ENCODE measurements around the gene NRP2.

Gene NRP2

DNA sequence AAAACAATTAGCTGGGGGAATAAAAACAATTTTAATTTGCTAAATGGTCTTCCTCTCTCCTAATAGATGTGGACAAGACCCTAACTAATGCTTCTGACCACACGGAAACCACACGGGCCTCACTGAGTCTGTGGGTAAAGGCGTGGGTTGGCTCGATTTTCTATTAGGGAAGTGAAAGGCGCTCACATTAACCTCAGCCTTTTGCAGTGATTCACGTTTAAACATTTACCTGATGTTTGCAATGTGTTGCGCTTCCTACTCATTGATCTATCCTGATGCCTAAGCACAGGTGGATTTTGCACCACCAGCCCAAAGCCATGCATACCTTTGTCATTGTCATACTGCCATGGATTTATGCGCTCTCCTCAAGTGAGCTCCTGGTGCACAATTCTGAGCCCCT lies 35.6 kb upstream of the NRP2 start:
- TF ChIP-seq EGR1 (IDR thresholded peaks at IDR 0.05), result no peak
- TF ChIP-seq RAD21 (IDR thresholded peaks at IDR 0.05; ENCODE audit: low read depth), result no peak
- no peak for TF ChIP-seq TCF12 (IDR thresholded peaks at IDR 0.05; ENCODE audit: low read depth)
- no peak for TF ChIP-seq ZBTB7A (IDR thresholded peaks at IDR 0.05; ENCODE audit: low read depth)

DNA sequence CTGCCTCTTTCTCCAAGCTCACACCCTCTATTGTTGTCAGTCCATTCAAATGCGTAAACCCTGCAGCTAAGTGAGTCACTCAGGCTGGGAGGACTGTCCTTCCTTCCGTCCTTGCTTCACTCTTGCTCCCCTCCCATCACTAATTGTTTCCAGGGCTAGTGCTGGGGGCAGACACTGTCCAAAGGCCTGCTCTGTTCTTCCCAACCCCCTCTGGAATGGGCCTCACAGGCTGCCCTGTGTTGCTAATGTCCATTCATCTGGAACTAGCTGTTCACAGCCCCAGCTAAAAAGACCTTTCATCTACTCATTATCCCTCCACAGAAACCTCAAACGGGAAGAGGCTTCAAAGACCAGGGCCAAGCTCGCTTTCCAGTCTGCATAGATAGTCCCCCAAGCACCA lies 31.9 kb upstream of the NRP2 start:
- TF ChIP-seq NFIC (IDR thresholded peaks at IDR 0.05) (no peak), CEBPB (IDR thresholded peaks at IDR 0.05) (no peak)

DNA sequence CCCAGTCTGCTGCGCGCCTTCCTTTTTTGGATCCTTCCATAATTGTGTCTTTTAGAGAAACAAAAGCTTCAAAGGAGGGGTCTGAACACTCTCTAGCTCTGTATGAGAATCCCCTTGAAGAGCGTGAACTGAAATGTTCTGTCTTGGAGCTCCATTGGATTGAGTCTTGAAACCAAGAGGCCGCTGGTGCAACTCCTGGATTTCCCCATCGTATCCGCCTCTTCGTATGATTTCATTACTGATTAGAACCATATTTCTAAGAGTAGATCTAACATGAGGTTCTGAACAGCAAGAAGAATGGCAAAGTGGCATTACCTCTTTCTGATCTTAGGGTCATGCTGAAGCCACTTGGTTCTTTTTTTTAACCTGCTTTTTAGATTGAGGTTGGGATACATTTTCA lies 31.4 kb upstream of the NRP2 start:
- TF ChIP-seq RAD21 (IDR thresholded peaks at IDR 0.05; ENCODE audit: low read depth) (no peak), ZBTB7A (IDR thresholded peaks at IDR 0.05; ENCODE audit: low read depth) (no peak), YY1 (IDR thresholded peaks at IDR 0.05; ENCODE audit: low read depth) (no peak), EGR1 (IDR thresholded peaks at IDR 0.05) (no peak), TAF1 (IDR thresholded peaks at IDR 0.05; ENCODE audit: low read depth) (no peak)
- TF ChIP-seq, protein P1, sequence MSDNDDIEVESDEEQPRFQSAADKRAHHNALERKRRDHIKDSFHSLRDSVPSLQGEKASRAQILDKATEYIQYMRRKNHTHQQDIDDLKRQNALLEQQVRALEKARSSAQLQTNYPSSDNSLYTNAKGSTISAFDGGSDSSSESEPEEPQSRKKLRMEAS (IDR thresholded peaks at IDR 0.05), result no peak

DNA sequence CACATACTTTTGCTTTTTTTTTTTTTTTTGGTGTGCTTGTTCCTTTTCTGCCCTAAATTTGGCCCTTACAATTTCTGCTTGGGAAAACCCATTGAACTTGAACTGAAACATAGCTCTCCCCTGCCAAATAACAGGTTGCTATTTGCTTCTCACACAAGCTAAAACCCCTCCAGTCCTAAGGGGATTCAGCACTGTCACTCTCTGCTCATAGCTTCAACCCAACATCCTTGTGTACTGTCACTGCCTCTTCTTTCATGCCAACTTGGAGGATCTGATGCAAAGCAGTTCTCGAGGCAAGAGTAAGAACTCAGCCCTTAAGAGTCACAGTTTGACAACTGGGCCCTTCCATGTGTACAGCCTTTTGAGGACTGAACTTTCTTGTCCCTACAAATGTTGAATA lies 30.6 kb upstream of the NRP2 start:
- TF ChIP-seq TCF12 (IDR thresholded peaks at IDR 0.05; ENCODE audit: low read depth) (no peak), TEAD4 (IDR thresholded peaks at IDR 0.05) (no peak), CEBPB (IDR thresholded peaks at IDR 0.05) (no peak), ZBTB7A (IDR thresholded peaks at IDR 0.05; ENCODE audit: low read depth) (no peak), YY1 (IDR thresholded peaks at IDR 0.05; ENCODE audit: low read depth) (no peak), RAD21 (IDR thresholded peaks at IDR 0.05; ENCODE audit: low read depth) (no peak), FOXM1 (IDR thresholded peaks at IDR 0.05; ENCODE audit: borderline replicate concordance, low read depth) (no peak), CREB1 (IDR thresholded peaks at IDR 0.05; ENCODE audit: low read depth) (no peak), EGR1 (IDR thresholded peaks at IDR 0.05) (no peak)
- TF ChIP-seq, protein P2, sequence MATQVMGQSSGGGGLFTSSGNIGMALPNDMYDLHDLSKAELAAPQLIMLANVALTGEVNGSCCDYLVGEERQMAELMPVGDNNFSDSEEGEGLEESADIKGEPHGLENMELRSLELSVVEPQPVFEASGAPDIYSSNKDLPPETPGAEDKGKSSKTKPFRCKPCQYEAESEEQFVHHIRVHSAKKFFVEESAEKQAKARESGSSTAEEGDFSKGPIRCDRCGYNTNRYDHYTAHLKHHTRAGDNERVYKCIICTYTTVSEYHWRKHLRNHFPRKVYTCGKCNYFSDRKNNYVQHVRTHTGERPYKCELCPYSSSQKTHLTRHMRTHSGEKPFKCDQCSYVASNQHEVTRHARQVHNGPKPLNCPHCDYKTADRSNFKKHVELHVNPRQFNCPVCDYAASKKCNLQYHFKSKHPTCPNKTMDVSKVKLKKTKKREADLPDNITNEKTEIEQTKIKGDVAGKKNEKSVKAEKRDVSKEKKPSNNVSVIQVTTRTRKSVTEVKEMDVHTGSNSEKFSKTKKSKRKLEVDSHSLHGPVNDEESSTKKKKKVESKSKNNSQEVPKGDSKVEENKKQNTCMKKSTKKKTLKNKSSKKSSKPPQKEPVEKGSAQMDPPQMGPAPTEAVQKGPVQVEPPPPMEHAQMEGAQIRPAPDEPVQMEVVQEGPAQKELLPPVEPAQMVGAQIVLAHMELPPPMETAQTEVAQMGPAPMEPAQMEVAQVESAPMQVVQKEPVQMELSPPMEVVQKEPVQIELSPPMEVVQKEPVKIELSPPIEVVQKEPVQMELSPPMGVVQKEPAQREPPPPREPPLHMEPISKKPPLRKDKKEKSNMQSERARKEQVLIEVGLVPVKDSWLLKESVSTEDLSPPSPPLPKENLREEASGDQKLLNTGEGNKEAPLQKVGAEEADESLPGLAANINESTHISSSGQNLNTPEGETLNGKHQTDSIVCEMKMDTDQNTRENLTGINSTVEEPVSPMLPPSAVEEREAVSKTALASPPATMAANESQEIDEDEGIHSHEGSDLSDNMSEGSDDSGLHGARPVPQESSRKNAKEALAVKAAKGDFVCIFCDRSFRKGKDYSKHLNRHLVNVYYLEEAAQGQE (IDR thresholded peaks at IDR 0.05; ENCODE audit: low read depth), result no peak
- TF ChIP-seq, protein P3, sequence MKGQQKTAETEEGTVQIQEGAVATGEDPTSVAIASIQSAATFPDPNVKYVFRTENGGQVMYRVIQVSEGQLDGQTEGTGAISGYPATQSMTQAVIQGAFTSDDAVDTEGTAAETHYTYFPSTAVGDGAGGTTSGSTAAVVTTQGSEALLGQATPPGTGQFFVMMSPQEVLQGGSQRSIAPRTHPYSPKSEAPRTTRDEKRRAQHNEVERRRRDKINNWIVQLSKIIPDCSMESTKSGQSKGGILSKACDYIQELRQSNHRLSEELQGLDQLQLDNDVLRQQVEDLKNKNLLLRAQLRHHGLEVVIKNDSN (IDR thresholded peaks at IDR 0.05), result no peak

DNA sequence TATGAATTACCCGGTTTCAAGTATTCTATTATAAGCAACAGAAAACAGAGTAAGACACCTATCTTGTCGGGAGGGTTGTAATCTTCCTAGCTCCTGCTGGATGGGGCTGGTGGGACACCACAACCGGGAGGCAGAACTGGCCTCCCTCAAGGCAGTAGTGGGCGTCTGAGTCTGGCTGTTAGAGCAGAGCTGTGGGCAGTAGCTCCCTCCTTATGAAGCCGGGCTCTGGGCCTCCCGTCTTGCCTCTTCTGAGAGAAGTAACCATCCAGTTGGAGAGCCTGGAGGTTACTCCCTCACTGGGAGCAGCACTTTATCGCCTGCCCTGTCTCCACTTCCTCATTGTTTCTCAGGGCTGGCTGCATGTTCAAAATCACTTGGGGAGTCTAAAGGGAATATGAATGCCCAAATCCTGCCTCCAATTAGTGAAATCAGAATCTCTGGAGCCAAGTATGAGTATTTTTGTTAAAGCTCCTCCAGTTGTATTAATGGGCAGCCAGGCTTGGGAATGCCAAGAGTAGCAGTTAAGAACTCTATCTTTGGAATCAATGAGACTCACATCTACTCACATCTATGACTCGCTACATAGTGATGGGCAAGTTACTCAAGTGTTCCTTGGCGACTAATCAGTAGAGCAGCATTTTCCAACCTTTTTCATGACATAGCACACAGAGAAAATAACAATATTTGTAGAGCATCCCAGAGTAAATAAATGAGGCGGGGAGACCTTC lies 27.3 kb upstream of the NRP2 start:
- TF ChIP-seq FOXM1 (IDR thresholded peaks at IDR 0.05; ENCODE audit: borderline replicate concordance, low read depth) (no peak), TEAD4 (IDR thresholded peaks at IDR 0.05) (no peak), TAF1 (IDR thresholded peaks at IDR 0.05; ENCODE audit: low read depth) (no peak), ZBTB7A (IDR thresholded peaks at IDR 0.05; ENCODE audit: low read depth) (no peak), EP300 (IDR thresholded peaks at IDR 0.05; ENCODE audit: borderline replicate concordance) (no peak), YY1 (IDR thresholded peaks at IDR 0.05; ENCODE audit: low read depth) (no peak), CREB1 (IDR thresholded peaks at IDR 0.05; ENCODE audit: low read depth) (no peak), TCF12 (IDR thresholded peaks at IDR 0.05; ENCODE audit: low read depth) (no peak), EGR1 (IDR thresholded peaks at IDR 0.05) (no peak), CEBPB (IDR thresholded peaks at IDR 0.05) (no peak), NFIC (IDR thresholded peaks at IDR 0.05) (no peak), RAD21 (IDR thresholded peaks at IDR 0.05; ENCODE audit: low read depth) (no peak)
- TF ChIP-seq, protein P1 (IDR thresholded peaks at IDR 0.05), result no peak
- TF ChIP-seq, protein P3 (IDR thresholded peaks at IDR 0.05), result no peak
- TF ChIP-seq, protein P2 (IDR thresholded peaks at IDR 0.05; ENCODE audit: low read depth), result no peak

DNA sequence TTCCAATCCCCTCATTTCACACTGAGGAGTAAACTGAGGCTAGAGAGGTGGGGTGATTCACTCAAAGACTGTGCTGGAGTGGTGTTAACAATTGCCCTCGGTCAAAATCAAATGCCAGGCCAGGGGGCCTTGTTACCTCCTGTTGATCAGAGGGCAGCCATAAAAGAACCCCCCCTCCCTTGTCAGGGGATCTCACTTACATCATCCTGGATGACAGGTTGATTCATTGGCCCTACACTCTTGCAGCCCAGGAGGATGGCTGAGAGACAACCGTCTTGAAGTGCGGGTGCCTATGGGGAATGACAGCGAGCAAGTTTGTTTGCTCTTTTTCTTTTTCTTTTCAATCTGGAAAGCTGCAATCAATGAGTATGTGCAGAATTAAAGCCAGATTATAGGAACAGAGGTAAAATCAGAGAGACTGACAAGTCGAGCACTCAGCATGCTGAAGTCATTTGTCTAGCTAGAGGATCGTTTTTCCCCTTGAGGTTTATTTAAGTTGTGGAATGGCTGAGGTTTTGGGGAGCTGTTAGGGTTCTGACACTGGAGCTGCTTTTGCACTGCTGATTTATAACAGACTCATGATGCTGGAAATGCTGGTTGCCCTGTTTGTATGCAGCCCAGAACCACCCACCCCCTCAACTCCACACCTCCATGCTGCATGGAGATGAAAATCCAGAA lies 26.4 kb upstream of the NRP2 start:
- no peak for TF ChIP-seq FOXM1 (IDR thresholded peaks at IDR 0.05; ENCODE audit: borderline replicate concordance, low read depth)
- TF ChIP-seq, protein P2 (IDR thresholded peaks at IDR 0.05; ENCODE audit: low read depth), result no peak
